ENCODE data around the gene GAREM2.
"Not testable (repeated sequence)": the region's sequence is repeated elsewhere in the genome, so short reads cannot be mapped to it uniquely, and the experiment has no call there.

GAREM2 gene

GRCh38 chr2:26172871-26173775 is at the start of gene GAREM2:
Gene GAREM2 (plus strand): TSS chr2:26173088. CDS start chr2:26173221, 133 bp downstream.
- no peak for DNase-seq (ENCODE audit: low read depth)

GRCh38 chr2:26123426-26123825 is 49.5 kb upstream of the GAREM2 start:
- DNase-seq (ENCODE audit: low read depth) = no peak

GRCh38 chr2:26126074-26126473 is 46.8 kb upstream of the GAREM2 start:
- no peak for DNase-seq (ENCODE audit: low read depth)

GRCh38 chr2:26128176-26128575 is 44.7 kb upstream of the GAREM2 start:
- no peak for DNase-seq (ENCODE audit: low read depth)

- DNase-seq (ENCODE audit: low read depth) = no peak
These were observed 42.1 kb upstream of the GAREM2 start for GRCh38 chr2:26130763-26131162.

- no peak for DNase-seq (ENCODE audit: low read depth)
These were observed 36.4 kb upstream of the GAREM2 start for GRCh38 chr2:26136451-26136850.

- DNase-seq (ENCODE audit: low read depth) = no peak
These were observed 33.4 kb upstream of the GAREM2 start for GRCh38 chr2:26139269-26140183.

- no peak for DNase-seq (ENCODE audit: low read depth)
These were observed 31.6 kb upstream of the GAREM2 start for GRCh38 chr2:26141145-26141769.

- DNase-seq (ENCODE audit: low read depth) = no peak
These were observed 28.9 kb upstream of the GAREM2 start for GRCh38 chr2:26144031-26144430.

- DNase-seq (ENCODE audit: low read depth) = peak; percentile 50
These were observed 27.8 kb upstream of the GAREM2 start for GRCh38 chr2:26144953-26145680.

- DNase-seq (ENCODE audit: low read depth) = no peak
These were observed 24.4 kb upstream of the GAREM2 start for GRCh38 chr2:26148501-26148900.

GRCh38 chr2:26150243-26150642 is 22.6 kb upstream of the GAREM2 start:
- no peak for DNase-seq (ENCODE audit: low read depth)

GRCh38 chr2:26157580-26157979 is 15.3 kb upstream of the GAREM2 start:
- DNase-seq (ENCODE audit: low read depth) = no peak

- DNase-seq (ENCODE audit: low read depth) = no peak
These were observed 11.0 kb upstream of the GAREM2 start for GRCh38 chr2:26161926-26162325.

- DNase-seq (ENCODE audit: low read depth) = no peak
These were observed 9.9 kb upstream of the GAREM2 start for GRCh38 chr2:26162963-26163362.

- DNase-seq (ENCODE audit: low read depth) = no peak
These were observed 8.7 kb upstream of the GAREM2 start for GRCh38 chr2:26164231-26164630.

- DNase-seq (ENCODE audit: low read depth) = no peak
These were observed 8.2 kb upstream of the GAREM2 start for GRCh38 chr2:26164641-26165211.

GRCh38 chr2:26165403-26165802 is 7.5 kb upstream of the GAREM2 start:
- DNase-seq (ENCODE audit: low read depth) = no peak

GRCh38 chr2:26166541-26166940 is 6.3 kb upstream of the GAREM2 start:
- DNase-seq (ENCODE audit: low read depth) = not testable (repeated sequence)

- no peak for DNase-seq (ENCODE audit: low read depth)
These were observed 4.1 kb upstream of the GAREM2 start for GRCh38 chr2:26168785-26169184.

GRCh38 chr2:26169226-26169625 is 3.7 kb upstream of the GAREM2 start:
- DNase-seq (ENCODE audit: low read depth) = no peak

Measured in activated T-cell treated with anti-CD3 and anti-CD28 coated beads for 48 hours (primary cell).